Panc1 (cell line): ENCODE data around the gene PNPLA8. TPM values are rescaled to one million over a fixed set of nuclear protein-coding genes. Genes with fewer than 3 reads are reported as not detected.

Source experiments
- ATAC-seq: fragments of 200-7000 bp; cut with Tn5 transposase; 2 replicates; pipeline ENCODE4 v1.9.1; 2020; ENCODE audit warnings: mild to moderate bottlenecking, moderate library complexity
- BruUV-seq: library from RNA; stranded (reverse); fragments of 400-500 nt; replicated peaks from 2 replicates; lab custom pipeline; 2021; lab: Mats Ljungman, UMichigan
- CTCF ChIA-PET: fragments of 300-600 bp; sonication (Branson Sonifier 250); formaldehyde crosslinking; loops from one replicate; lab custom pipeline; 2022; ENCODE audit warnings: antibody characterized with exemption; lab: Charles Lee
- POLR2A ChIA-PET: fragments of 300-600 bp; sonication (Branson Sonifier 250); formaldehyde crosslinking; loops from one replicate; lab custom pipeline; 2022; ENCODE audit warnings: antibody characterized with exemption; lab: Charles Lee
- DNase-seq: peaks from one replicate; pipeline ENCODE4 v3.0.0-alpha.2; 2010; ENCODE audit warnings: low read depth, low spot score
- H3K27ac ChIP-seq: 2 replicates; pipeline ENCODE4 v1.5.1; 2011; ENCODE audit warnings: mild to moderate bottlenecking, low read length, inconsistent platforms
- H3K27me3 ChIP-seq: fragments of 200-500 bp; sonication (Bioruptor generic); 2 replicates; pipeline ENCODE4 v1.6.0; 2014; ENCODE audit warnings: low read length, inconsistent platforms; ENCODE audit not compliant: control insufficient read depth, insufficient read depth
- H3K36me3 ChIP-seq: fragments of 200-500 bp; sonication (Bioruptor generic); 2 replicates; pipeline ENCODE4 v1.5.1; 2014; ENCODE audit warnings: inconsistent platforms, mild to moderate bottlenecking, low read length, moderate library complexity; ENCODE audit not compliant: control insufficient read depth, insufficient read depth
- H3K4me1 ChIP-seq: 2 replicates; pipeline ENCODE4 v1.5.1; 2011; ENCODE audit warnings: inconsistent platforms, mild to moderate bottlenecking, low read length, moderate library complexity; ENCODE audit not compliant: control insufficient read depth, insufficient read depth
- H3K4me3 ChIP-seq, 2 experiments: 2 replicates each; pipeline ENCODE4 v1.5.1; 2011 to 2012; ENCODE audit warnings: low read depth in 2 of 2, low read length in 2 of 2, mild to moderate bottlenecking in 2 of 2, inconsistent platforms in 1 of 2, moderate library complexity in 1 of 2
- H3K9me3 ChIP-seq: fragments of 200-500 bp; sonication (Bioruptor generic); 2 replicates; pipeline ENCODE4 v1.5.1; 2014; ENCODE audit warnings: low read depth, mild to moderate bottlenecking, inconsistent platforms, low read length, moderate library complexity; ENCODE audit not compliant: control insufficient read depth, insufficient read depth
- SIN3A ChIP-seq: IDR thresholded peaks from 2 replicates; pipeline ENCODE4 v1.6.1; 2012; ENCODE audit warnings: low read depth, mild to moderate bottlenecking, low read length, moderate library complexity, borderline replicate concordance; ENCODE audit not compliant: insufficient read depth
- in situ Hi-C: cut with HindIII; loops from 2 replicates; pipeline ENCODE4 v1.10.0; 2016; ENCODE audit warnings: low sequenced_read_pairs, low pct_unique_long_range_greater_than_20kb
- intact Hi-C: fragments of 100-400 bp; cut with micrococcal nuclease; formaldehyde crosslinking; loops from one replicate; pipeline ENCODE4 v1.10.0; 2022; ENCODE audit not compliant: unreplicated experiment
- total RNA-seq: library from RNA; stranded (reverse); gene quantifications from one replicate; pipeline ENCODE4 v1.2.1, GENCODE V29; 2021; ENCODE audit not compliant: unreplicated experiment
- TF ChIP-seq, protein P1 (sequence below), 2 experiments: IDR thresholded peaks; 2 replicates each; pipeline ENCODE4 v1.6.1; 2011 to 2012; ENCODE audit warnings: low read depth in 2 of 2, control low read depth in 1 of 2, low read length in 1 of 2, mild to moderate bottlenecking in 1 of 2, moderate library complexity in 1 of 2; ENCODE audit not compliant: insufficient read depth in 1 of 2
- TF ChIP-seq, protein P2 (sequence below): fragments of 450-650 bp; IDR thresholded peaks from 2 replicates; pipeline ENCODE4 v1.5.1; 2017; ENCODE audit warnings: mild to moderate bottlenecking

PNPLA8 gene
- total RNA-seq, 1 experiment from 2014 or later = 18.1 TPM

GRCh38 chr7:108430664-108431063 lies 95.3 kb downstream of the PNPLA8 start:
- intact Hi-C loops (no loop called here), in situ Hi-C loops (no loop called here)
- Histone ChIP-seq H3K4me1 (no peaks in the 10 kb centered on the region), H3K4me3 (no peak overlapping the region), H3K36me3 (no peaks in the 10 kb centered on the region), H3K9me3 (no peaks in the 10 kb centered on the region), H3K27me3 (0 out of 2 replicates have a peak, but pooled peaks cover 3% of the 10 kb centered on the region), H3K27ac (no peak overlapping the region)
- DNase-seq = no peak
- no TSS peak for BruUV-seq
- CTCF ChIA-PET = no interaction called here
- TF ChIP-seq, protein P1, sequence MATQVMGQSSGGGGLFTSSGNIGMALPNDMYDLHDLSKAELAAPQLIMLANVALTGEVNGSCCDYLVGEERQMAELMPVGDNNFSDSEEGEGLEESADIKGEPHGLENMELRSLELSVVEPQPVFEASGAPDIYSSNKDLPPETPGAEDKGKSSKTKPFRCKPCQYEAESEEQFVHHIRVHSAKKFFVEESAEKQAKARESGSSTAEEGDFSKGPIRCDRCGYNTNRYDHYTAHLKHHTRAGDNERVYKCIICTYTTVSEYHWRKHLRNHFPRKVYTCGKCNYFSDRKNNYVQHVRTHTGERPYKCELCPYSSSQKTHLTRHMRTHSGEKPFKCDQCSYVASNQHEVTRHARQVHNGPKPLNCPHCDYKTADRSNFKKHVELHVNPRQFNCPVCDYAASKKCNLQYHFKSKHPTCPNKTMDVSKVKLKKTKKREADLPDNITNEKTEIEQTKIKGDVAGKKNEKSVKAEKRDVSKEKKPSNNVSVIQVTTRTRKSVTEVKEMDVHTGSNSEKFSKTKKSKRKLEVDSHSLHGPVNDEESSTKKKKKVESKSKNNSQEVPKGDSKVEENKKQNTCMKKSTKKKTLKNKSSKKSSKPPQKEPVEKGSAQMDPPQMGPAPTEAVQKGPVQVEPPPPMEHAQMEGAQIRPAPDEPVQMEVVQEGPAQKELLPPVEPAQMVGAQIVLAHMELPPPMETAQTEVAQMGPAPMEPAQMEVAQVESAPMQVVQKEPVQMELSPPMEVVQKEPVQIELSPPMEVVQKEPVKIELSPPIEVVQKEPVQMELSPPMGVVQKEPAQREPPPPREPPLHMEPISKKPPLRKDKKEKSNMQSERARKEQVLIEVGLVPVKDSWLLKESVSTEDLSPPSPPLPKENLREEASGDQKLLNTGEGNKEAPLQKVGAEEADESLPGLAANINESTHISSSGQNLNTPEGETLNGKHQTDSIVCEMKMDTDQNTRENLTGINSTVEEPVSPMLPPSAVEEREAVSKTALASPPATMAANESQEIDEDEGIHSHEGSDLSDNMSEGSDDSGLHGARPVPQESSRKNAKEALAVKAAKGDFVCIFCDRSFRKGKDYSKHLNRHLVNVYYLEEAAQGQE (IDR thresholded peaks at IDR 0.05; ENCODE audit: insufficient read depth in 1 of 2, low read depth in 2 of 2, low read length in 1 of 2) = no peak
- POLR2A ChIA-PET = no interaction called here
- ATAC-seq = no peak

GRCh38 chr7:108427766-108428165 lies 98.2 kb downstream of the PNPLA8 start:
- Histone ChIP-seq H3K9me3 (no peaks in the 10 kb centered on the region), H3K27ac (no peak overlapping the region), H3K36me3 (no peaks in the 10 kb centered on the region), H3K4me1 (no peaks in the 10 kb centered on the region), H3K27me3 (peaks cover 5% of the 10 kb centered on the region), H3K4me3 (no peak overlapping the region)
- in situ Hi-C loops = no loop called here
- TF ChIP-seq, protein P2, sequence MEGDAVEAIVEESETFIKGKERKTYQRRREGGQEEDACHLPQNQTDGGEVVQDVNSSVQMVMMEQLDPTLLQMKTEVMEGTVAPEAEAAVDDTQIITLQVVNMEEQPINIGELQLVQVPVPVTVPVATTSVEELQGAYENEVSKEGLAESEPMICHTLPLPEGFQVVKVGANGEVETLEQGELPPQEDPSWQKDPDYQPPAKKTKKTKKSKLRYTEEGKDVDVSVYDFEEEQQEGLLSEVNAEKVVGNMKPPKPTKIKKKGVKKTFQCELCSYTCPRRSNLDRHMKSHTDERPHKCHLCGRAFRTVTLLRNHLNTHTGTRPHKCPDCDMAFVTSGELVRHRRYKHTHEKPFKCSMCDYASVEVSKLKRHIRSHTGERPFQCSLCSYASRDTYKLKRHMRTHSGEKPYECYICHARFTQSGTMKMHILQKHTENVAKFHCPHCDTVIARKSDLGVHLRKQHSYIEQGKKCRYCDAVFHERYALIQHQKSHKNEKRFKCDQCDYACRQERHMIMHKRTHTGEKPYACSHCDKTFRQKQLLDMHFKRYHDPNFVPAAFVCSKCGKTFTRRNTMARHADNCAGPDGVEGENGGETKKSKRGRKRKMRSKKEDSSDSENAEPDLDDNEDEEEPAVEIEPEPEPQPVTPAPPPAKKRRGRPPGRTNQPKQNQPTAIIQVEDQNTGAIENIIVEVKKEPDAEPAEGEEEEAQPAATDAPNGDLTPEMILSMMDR = no peak
- TF ChIP-seq, protein P1 (IDR thresholded peaks at IDR 0.05; ENCODE audit: insufficient read depth in 1 of 2, low read depth in 2 of 2, low read length in 1 of 2) = no peak
- no peak for TF ChIP-seq SIN3A
- intact Hi-C loops = no loop called here
- ChIA-PET POLR2A (no interaction called here), CTCF (no interaction called here)
- no peak for ATAC-seq
- DNase-seq = no peak
- BruUV-seq = no TSS peak
